Prostate gland (tissue), 2 donors: ENCODE measurements around the gene ERG.

Source experiments
- CTCF ChIP-seq, 4 experiments: fragments of 200-600 bp in 2 of 4; fragments of 450-650 bp in 2 of 4; sonication (generic) in 2 of 4; IDR thresholded peaks; 1 replicate in 3 of 4; 2 replicates in 1 of 4; pipeline ENCODE4 v1.5.1; 2016 to 2019; ENCODE audit warnings: antibody characterized with exemption in 4 of 4, mild to moderate bottlenecking in 2 of 4, moderate library complexity in 2 of 4
- POLR2A ChIP-seq: fragments of 450-650 bp; IDR thresholded peaks from one replicate; pipeline ENCODE4 v1.6.1; 2016; ENCODE audit warnings: antibody characterized with exemption, mild to moderate bottlenecking
- POLR2AphosphoS5 ChIP-seq: sonication (generic); formaldehyde crosslinking; IDR thresholded peaks from one replicate; pipeline ENCODE4 v1.6.1; 2017; ENCODE audit warnings: antibody characterized with exemption

GRCh38 chr21:38341546-38342012, 156.7 kb downstream of the ERG start:
- TF ChIP-seq CTCF (IDR thresholded peaks at IDR 0.05) = no peak
- no peak for TF ChIP-seq POLR2A
- TF ChIP-seq POLR2AphosphoS5 = no peak
